PC-3 (cell line): ENCODE measurements around the gene HCN1. TPM values are rescaled to one million over a fixed set of nuclear protein-coding genes. Genes with fewer than 3 reads are reported as not detected.

Experiments
- ATAC-seq: fragments of 200-7000 bp; cut with Tn5 transposase; 2 replicates; pipeline ENCODE4 v1.9.1; 2020; ENCODE audit warnings: mild to moderate bottlenecking, moderate library complexity
- BruUV-seq: library from RNA; stranded (reverse); fragments of 400-500 nt; replicated peaks from 2 replicates; lab custom pipeline; 2021; lab: Mats Ljungman, UMichigan
- CTCF ChIA-PET: fragments of 300-600 bp; sonication (Branson Sonifier 250); formaldehyde crosslinking; loops from one replicate; lab custom pipeline; 2022; ENCODE audit warnings: antibody characterized with exemption; lab: Charles Lee
- POLR2A ChIA-PET: fragments of 300-600 bp; sonication (Branson Sonifier 250); formaldehyde crosslinking; loops from one replicate; lab custom pipeline; 2022; ENCODE audit warnings: antibody characterized with exemption; ENCODE audit not compliant: unreplicated experiment; lab: Charles Lee
- DNase-seq: peaks from one replicate; pipeline ENCODE4 v3.0.0-alpha.2; 2015
- H2AFZ ChIP-seq: fragments of 300-600 bp; sonication (generic); 2 replicates; pipeline ENCODE4 v1.6.0; 2016; ENCODE audit warnings: antibody characterized with exemption, low read length
- H3F3A ChIP-seq: fragments of 300-600 bp; sonication (generic); one replicate; pipeline ENCODE4 v1.6.0; 2017; ENCODE audit warnings: antibody characterized with exemption, low read length, control low read depth, mild to moderate bottlenecking; ENCODE audit not compliant: unreplicated experiment
- H3K27ac ChIP-seq: fragments of 300-600 bp; sonication (generic); 2 replicates; pipeline ENCODE4 v1.5.1; 2016; ENCODE audit warnings: mild to moderate bottlenecking, low read length
- H3K27me3 ChIP-seq: fragments of 300-600 bp; sonication (generic); 2 replicates; pipeline ENCODE4 v1.6.1; 2016; ENCODE audit warnings: low read length, mixed read lengths
- H3K36me3 ChIP-seq: fragments of 300-600 bp; sonication (generic); 2 replicates; pipeline ENCODE4 v1.6.1; 2016; ENCODE audit warnings: low read depth, mixed run types, low read length, mixed read lengths
- H3K4me1 ChIP-seq: fragments of 300-600 bp; sonication (generic); 2 replicates; pipeline ENCODE4 v1.5.1; 2016; ENCODE audit warnings: low read length; ENCODE audit not compliant: insufficient read depth
- H3K4me2 ChIP-seq: fragments of 300-600 bp; sonication (generic); 2 replicates; pipeline ENCODE4 v1.6.0; 2016; ENCODE audit warnings: low read length
- H3K4me3 ChIP-seq: fragments of 300-600 bp; sonication (generic); 2 replicates; pipeline ENCODE4 v1.5.1; 2016; ENCODE audit warnings: mild to moderate bottlenecking, low read length, mixed read lengths
- H3K79me2 ChIP-seq: fragments of 300-600 bp; sonication (generic); 2 replicates; pipeline ENCODE4 v1.6.1; 2017; ENCODE audit warnings: low read length, mixed read lengths
- H3K9ac ChIP-seq: fragments of 300-600 bp; sonication (generic); 2 replicates; pipeline ENCODE4 v1.6.0; 2016; ENCODE audit warnings: mild to moderate bottlenecking, low read length
- H3K9me2 ChIP-seq: fragments of 300-600 bp; sonication (generic); replicated peaks from 2 replicates; pipeline ENCODE4 v1.6.1; 2016; ENCODE audit warnings: mixed run types, low read length, mixed read lengths
- H3K9me3 ChIP-seq: fragments of 300-600 bp; sonication (generic); 2 replicates; pipeline ENCODE4 v1.6.1; 2016; ENCODE audit warnings: low read length, mixed read lengths
- H4K20me1 ChIP-seq: fragments of 300-600 bp; sonication (generic); 2 replicates; pipeline ENCODE4 v1.6.1; 2016; ENCODE audit warnings: low read length, mixed read lengths
- EZH2 ChIP-seq: fragments of 300-600 bp; sonication (generic); IDR thresholded peaks from one replicate; pipeline ENCODE4 v1.6.1; 2017; ENCODE audit warnings: antibody characterized with exemption, mild to moderate bottlenecking, low read length; ENCODE audit not compliant: unreplicated experiment
- EZH2phosphoT487 ChIP-seq: fragments of 300-600 bp; sonication (generic); IDR thresholded peaks from 2 replicates; pipeline ENCODE4 v1.6.1; 2018; ENCODE audit warnings: mild to moderate bottlenecking, antibody characterized with exemption, low read length, borderline replicate concordance
- intact Hi-C: fragments of 100-400 bp; cut with micrococcal nuclease; formaldehyde crosslinking; loops from 2 replicates; pipeline ENCODE4 v1.9.0; 2023
- total RNA-seq: library from RNA; depleted of rRNA; stranded (reverse); fragments of >200 nt; gene quantifications from 2 replicates; pipeline ENCODE4 v1.2.3, GENCODE V29; 2014
- TF ChIP-seq, protein P1 (sequence below): fragments of 300-600 bp; sonication (generic); conservative IDR thresholded peaks from 2 replicates; pipeline ENCODE4 v1.5.1; 2017; ENCODE audit warnings: antibody characterized with exemption, low read depth, mild to moderate bottlenecking, low read length

Gene HCN1
- total RNA-seq, 1 experiment from 2014 or later = not detected

DNA sequence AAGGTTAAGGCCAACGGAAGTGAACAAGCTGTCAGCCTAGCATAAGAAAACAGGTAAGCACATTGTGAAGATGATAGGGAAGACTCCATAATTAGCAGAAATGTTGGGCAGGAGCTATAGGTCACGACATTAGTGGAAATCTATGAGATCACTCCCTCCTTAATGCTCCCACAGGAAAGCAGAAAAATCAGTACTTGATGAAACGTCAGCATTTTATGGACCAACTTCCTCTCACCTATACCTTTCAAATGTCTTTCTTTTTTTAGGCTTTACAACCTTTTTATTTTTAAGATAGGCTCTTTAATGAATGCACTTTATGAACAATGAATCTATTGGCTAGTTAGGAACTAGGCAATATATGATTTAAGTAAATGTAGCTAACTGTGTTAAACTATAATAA lies 29.4 kb upstream of the HCN1 start:
- BruUV-seq = no TSS peak
- Histone ChIP-seq H3K9me2 (no peaks in the 10 kb centered on the region), H3K9me3 (peaks cover 8% of the 10 kb centered on the region; the same call in 1 of the 2 replicates), H3F3A (no peaks in the 10 kb centered on the region), H3K4me1 (no peaks in the 10 kb centered on the region), H3K36me3 (no peaks in the 10 kb centered on the region), H3K4me2 (no peak overlapping the region), H3K27ac (no peak overlapping the region), H4K20me1 (no peaks in the 10 kb centered on the region), H2AFZ (no peak overlapping the region), H3K27me3 (no peaks in the 10 kb centered on the region), H3K9ac (no peak overlapping the region), H3K4me3 (no peak overlapping the region), H3K79me2 (no peaks in the 10 kb centered on the region)
- ChIA-PET POLR2A (no interaction called here), CTCF (no interaction called here)
- TF ChIP-seq EZH2phosphoT487 (no peak), EZH2 (no peak)
- TF ChIP-seq, protein P1, sequence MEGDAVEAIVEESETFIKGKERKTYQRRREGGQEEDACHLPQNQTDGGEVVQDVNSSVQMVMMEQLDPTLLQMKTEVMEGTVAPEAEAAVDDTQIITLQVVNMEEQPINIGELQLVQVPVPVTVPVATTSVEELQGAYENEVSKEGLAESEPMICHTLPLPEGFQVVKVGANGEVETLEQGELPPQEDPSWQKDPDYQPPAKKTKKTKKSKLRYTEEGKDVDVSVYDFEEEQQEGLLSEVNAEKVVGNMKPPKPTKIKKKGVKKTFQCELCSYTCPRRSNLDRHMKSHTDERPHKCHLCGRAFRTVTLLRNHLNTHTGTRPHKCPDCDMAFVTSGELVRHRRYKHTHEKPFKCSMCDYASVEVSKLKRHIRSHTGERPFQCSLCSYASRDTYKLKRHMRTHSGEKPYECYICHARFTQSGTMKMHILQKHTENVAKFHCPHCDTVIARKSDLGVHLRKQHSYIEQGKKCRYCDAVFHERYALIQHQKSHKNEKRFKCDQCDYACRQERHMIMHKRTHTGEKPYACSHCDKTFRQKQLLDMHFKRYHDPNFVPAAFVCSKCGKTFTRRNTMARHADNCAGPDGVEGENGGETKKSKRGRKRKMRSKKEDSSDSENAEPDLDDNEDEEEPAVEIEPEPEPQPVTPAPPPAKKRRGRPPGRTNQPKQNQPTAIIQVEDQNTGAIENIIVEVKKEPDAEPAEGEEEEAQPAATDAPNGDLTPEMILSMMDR = no peak
- intact Hi-C loops = no loop called here
- ATAC-seq (no peak), DNase-seq (no peak)

DNA sequence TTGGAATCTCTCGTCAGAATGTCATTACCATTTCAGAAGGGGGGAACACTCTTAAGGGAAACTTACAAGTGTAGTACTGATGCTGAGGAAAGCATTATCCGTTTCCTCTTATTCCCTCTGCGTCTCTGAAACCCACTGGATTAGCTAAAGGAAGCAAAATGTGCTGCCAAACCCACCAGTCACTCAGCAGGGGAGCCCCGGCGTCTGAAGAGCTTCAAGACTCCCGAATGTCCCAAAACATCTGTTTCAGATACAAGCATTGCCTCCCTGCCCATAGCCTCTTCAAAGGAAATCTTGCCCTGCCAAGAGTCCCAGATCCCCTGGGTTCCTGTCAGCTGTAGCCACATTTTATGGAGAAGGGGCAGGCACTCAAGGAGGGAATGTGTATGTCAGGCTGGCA lies 1.0 kb upstream of the HCN1 start:
- ChIA-PET CTCF (no interaction called here), POLR2A (no interaction called here)
- no peaks in the 10 kb centered on the region for H3K4me1 ChIP-seq
- H3K36me3 ChIP-seq = no peaks in the 10 kb centered on the region
- no peak overlapping the region for H3K4me3 ChIP-seq
- no peak overlapping the region for H3K27ac ChIP-seq
- H2AFZ ChIP-seq = no peak overlapping the region
- no peak for DNase-seq
- BruUV-seq = no TSS peak
- H3F3A ChIP-seq = no peaks in the 10 kb centered on the region
- intact Hi-C loops = loop anchor here (10.0 kb wide), 1 partner anchor 62 kb away; no protein-coding TSS in a partner anchor
- H3K27me3 ChIP-seq = no peaks in the 10 kb centered on the region
- no peaks in the 10 kb centered on the region for H3K9me2 ChIP-seq
- H3K9me3 ChIP-seq = no peaks in the 10 kb centered on the region
- TF ChIP-seq, protein P1 = no peak
- TF ChIP-seq EZH2phosphoT487 (no peak), EZH2 (no peak)
- no peaks in the 10 kb centered on the region for H3K79me2 ChIP-seq
- no peak overlapping the region for H3K9ac ChIP-seq
- H4K20me1 ChIP-seq = no peaks in the 10 kb centered on the region
- no peak overlapping the region for H3K4me2 ChIP-seq
- no peak for ATAC-seq

DNA sequence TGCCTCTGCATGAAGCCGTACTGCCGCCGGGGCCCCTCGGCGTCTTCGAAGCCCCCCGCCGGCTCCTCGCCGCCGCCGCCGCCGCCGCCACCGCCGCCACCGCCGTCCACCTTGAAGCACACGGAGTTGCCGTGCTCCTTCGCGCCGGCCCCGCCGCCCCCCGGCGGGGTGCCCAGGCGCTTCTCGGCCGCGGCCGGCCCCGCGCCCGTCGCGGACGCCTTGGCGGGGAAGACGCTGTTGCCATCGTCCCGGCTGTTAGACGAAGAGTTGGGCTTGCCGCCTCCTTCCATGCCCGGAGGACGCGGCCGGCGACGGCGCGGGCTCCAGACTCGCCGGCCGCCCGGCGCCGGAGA lies 400 bp downstream of the HCN1 start:
- no peak for DNase-seq
- H4K20me1 ChIP-seq = no peaks in the 10 kb centered on the region
- H3F3A ChIP-seq = no peaks in the 10 kb centered on the region
- no peak overlapping the region for H3K4me3 ChIP-seq
- H3K4me1 ChIP-seq = no peaks in the 10 kb centered on the region
- H3K79me2 ChIP-seq = no peaks in the 10 kb centered on the region
- no peaks in the 10 kb centered on the region for H3K27me3 ChIP-seq
- no TSS peak for BruUV-seq
- no peaks in the 10 kb centered on the region for H3K9me2 ChIP-seq
- ChIA-PET POLR2A (no interaction called here), CTCF (no interaction called here)
- no peaks in the 10 kb centered on the region for H3K9me3 ChIP-seq
- H2AFZ ChIP-seq = no peak overlapping the region
- H3K36me3 ChIP-seq = no peaks in the 10 kb centered on the region
- no peak for ATAC-seq
- no peak overlapping the region for H3K27ac ChIP-seq
- H3K4me2 ChIP-seq = no peak overlapping the region
- H3K9ac ChIP-seq = no peak overlapping the region
- intact Hi-C loops = loop anchor here (10.0 kb wide), 1 partner anchor 61 kb away; no protein-coding TSS in a partner anchor
- TF ChIP-seq, protein P1 = no peak
- TF ChIP-seq EZH2 = no peak
- TF ChIP-seq EZH2phosphoT487 = no peak
